Ishikawa (cell line): ENCODE data around the gene EFEMP2.

Experiments used
- EGR1 ChIP-seq: IDR thresholded peaks from 2 replicates; pipeline ENCODE4 v1.6.1; 2012
- MAX ChIP-seq: IDR thresholded peaks from 2 replicates; pipeline ENCODE4 v1.6.1; 2012
- TAF1 ChIP-seq: IDR thresholded peaks from 2 replicates; pipeline ENCODE4 v1.6.1; 2012; ENCODE audit warnings: low read depth, mild to moderate bottlenecking
- YY1 ChIP-seq: IDR thresholded peaks from 2 replicates; pipeline ENCODE4 v1.6.1; 2012; ENCODE audit warnings: low read depth

GRCh38 chr11:65879617-65880016, 7.0 kb upstream of the EFEMP2 start, which contains the start of gene CTSW:
- TF ChIP-seq TAF1 (no peak), YY1 (no peak), MAX (no peak), EGR1 (no peak)
